CD4-positive, alpha-beta T cell treated with Interleukin-4 for 4 hours (primary cell): Measurements from ENCODE around the gene ECI1.

ENCODE experiments used
- DNase-seq: peaks from one replicate; pipeline ENCODE4 v3.0.0-alpha.2; 2020

The ECI1 gene

DNA sequence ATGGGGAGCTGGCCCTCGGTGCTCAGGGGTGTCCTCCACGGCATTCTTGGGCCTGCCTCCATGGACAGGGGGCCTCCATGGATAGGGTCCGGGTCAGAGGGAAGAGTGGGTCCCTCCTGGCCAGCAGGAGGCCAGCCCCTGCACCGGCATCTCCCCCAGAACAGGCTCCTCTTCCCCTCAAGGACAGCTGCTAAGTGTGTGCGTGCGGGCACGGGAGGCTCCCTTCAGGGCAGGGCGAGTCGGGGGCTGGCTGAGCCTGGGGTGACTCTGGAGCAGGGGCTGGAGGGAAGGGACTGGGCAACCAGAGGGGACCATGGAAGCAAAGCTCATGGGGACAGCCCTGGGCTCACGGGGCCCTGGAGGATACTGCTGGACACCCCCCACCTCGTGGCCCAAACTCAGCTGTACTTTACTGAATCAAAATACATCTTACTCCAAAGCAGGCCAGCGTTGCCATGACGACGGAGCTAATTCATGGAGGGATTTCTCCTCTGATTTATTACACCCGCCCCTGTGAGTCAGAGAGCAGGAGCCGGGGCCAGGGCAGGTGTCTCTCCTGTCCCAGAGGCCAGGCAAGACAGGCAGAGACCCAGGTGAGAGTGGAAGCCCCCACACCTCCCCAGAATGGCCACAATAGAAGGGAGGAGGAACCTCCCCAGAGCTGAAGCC lies 57.1 kb downstream of the ECI1 start:
- DNase-seq, result no peak

DNA sequence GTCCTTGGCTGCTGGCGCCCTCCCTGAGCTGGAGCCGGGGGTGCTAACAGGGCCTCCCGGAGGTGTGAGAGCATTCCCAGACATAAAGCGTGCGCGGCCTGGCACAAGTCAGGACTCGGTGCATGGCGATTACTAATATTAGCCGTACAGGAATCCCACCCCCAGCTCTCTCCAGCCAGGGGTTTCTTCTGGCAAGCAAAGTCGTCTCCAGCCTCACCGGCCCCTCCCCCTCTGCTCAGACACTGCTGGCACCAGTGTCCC lies 60.0 kb downstream of the ECI1 start:
- no peak for DNase-seq

DNA sequence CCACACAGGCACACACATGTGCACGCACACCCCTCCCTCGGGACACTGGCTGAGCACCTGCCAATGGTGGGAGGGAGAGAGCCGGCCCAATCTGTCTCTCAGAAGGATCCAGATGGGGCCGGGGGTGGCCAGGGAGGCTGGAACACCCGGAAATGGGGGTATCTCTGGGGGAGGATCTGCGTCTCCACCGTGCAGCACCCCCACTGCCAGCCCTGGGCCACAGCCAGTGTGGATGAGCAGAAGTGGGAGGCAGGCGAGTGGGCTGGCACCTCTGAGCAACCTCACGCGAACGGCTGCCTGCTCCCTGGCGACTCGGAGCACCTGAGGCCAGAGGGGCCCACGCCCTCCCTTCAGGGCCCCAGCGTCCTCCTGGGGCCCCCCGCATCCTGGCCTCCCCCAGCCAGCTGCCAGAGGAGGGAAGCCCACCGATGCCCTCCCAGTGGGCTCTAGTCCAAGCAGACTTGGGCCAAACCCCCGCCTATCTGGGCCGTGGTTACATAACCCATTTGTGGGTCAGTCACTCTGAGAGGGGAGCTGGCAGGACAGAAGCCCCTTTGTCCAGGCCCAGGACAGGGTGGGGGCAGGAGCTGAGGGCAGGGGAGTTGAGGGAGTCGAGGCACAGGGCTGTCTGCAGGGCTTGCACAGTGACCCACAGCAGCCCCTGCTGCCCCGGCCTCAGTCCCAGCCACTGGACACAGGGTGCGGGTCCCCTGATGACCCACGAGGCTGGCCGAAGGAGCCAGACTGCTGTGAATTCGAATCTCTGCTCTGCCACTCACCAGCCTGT lies 60.5 kb downstream of the ECI1 start:
- no peak for DNase-seq

- no peak for DNase-seq
These were observed 61.3 kb downstream of the ECI1 start for GRCh38 chr16:2190002-2190658.
